H9 (cell line): ENCODE measurements around the gene BAIAP2. TPM values are rescaled to one million over a fixed set of nuclear protein-coding genes. Genes with fewer than 3 reads are reported as not detected.
A peak's percentile ranks its signal among the peaks of the same experiment; 100 is the strongest.

Experiments
- DNase-seq: peaks from one replicate; pipeline ENCODE4 v3.0.0-alpha.2; 2017
- H2AFZ ChIP-seq: one replicate; pipeline ENCODE4 v1.6.1; 2013; ENCODE audit warnings: mild to moderate bottlenecking, low read length, control low read depth, moderate library complexity
- H2AK5ac ChIP-seq: 2 replicates; pipeline ENCODE4 v1.6.1; 2013; ENCODE audit warnings: low read length, control low read depth, mixed read lengths; ENCODE audit not compliant: insufficient read length
- H2BK120ac ChIP-seq: one replicate; pipeline ENCODE4 v1.6.1; 2013; ENCODE audit warnings: low read depth, mild to moderate bottlenecking, low read length, control low read depth, inconsistent platforms; ENCODE audit not compliant: poor library complexity, severe bottlenecking
- H2BK12ac ChIP-seq: 2 replicates; pipeline ENCODE4 v1.6.1; 2013; ENCODE audit warnings: low read length, control low read depth, mixed read lengths, low read depth; ENCODE audit not compliant: insufficient read length
- H2BK15ac ChIP-seq: 2 replicates; pipeline ENCODE4 v1.6.1; 2013; ENCODE audit warnings: low read depth, low read length, control low read depth
- H2BK20ac ChIP-seq: one replicate; pipeline ENCODE4 v1.6.1; 2013; ENCODE audit warnings: low read depth, mild to moderate bottlenecking, low read length, control low read depth, inconsistent platforms; ENCODE audit not compliant: poor library complexity, severe bottlenecking
- H2BK5ac ChIP-seq: 2 replicates; pipeline ENCODE4 v1.6.1; 2013; ENCODE audit warnings: low read length, control low read depth, mixed read lengths; ENCODE audit not compliant: insufficient read length
- H3K14ac ChIP-seq: 2 replicates; pipeline ENCODE4 v1.6.1; 2013; ENCODE audit warnings: low read length, control low read depth; ENCODE audit not compliant: insufficient read depth
- H3K18ac ChIP-seq: 2 replicates; pipeline ENCODE4 v1.6.1; 2013; ENCODE audit warnings: low read depth, mild to moderate bottlenecking, mixed read lengths, low read length, control low read depth; ENCODE audit not compliant: insufficient read length
- H3K23ac ChIP-seq: 2 replicates; pipeline ENCODE4 v1.6.1; 2013; ENCODE audit warnings: low read length, control low read depth, mixed read lengths, low read depth; ENCODE audit not compliant: insufficient read length
- H3K23me2 ChIP-seq: 2 replicates; pipeline ENCODE4 v1.6.1; 2013; ENCODE audit warnings: low read depth, mild to moderate bottlenecking, mixed read lengths, low read length, control low read depth; ENCODE audit not compliant: insufficient read length, poor library complexity, severe bottlenecking
- H3K27ac ChIP-seq: 2 replicates; pipeline ENCODE4 v1.5.1; 2013; ENCODE audit warnings: low read length, control low read depth, mixed read lengths, low read depth; ENCODE audit not compliant: insufficient read length
- H3K27me3 ChIP-seq: 2 replicates; pipeline ENCODE4 v1.6.1; 2013; ENCODE audit warnings: low read length, control low read depth, inconsistent platforms; ENCODE audit not compliant: insufficient read depth
- H3K4ac ChIP-seq: 2 replicates; pipeline ENCODE4 v1.6.1; 2013; ENCODE audit warnings: low read depth, mild to moderate bottlenecking, control low read depth, inconsistent platforms, low read length, moderate library complexity
- H3K4me1 ChIP-seq: 2 replicates; pipeline ENCODE4 v1.6.1; 2013; ENCODE audit warnings: low read length, control low read depth, inconsistent platforms; ENCODE audit not compliant: insufficient read depth
- H3K4me2 ChIP-seq: 2 replicates; pipeline ENCODE4 v1.6.1; 2013; ENCODE audit warnings: low read length, control low read depth, mixed read lengths; ENCODE audit not compliant: insufficient read length, insufficient read depth
- H3K56ac ChIP-seq: 2 replicates; pipeline ENCODE4 v1.6.1; 2013; ENCODE audit warnings: low read depth, mild to moderate bottlenecking, mixed read lengths, low read length, control low read depth; ENCODE audit not compliant: insufficient read length
- H3K79me1 ChIP-seq: 2 replicates; pipeline ENCODE4 v1.6.1; 2013; ENCODE audit warnings: low read depth, mild to moderate bottlenecking, moderate library complexity, low read length, control low read depth, inconsistent platforms; ENCODE audit not compliant: insufficient read depth, poor library complexity, severe bottlenecking
- H3K79me2 ChIP-seq: 2 replicates; pipeline ENCODE4 v1.6.1; 2013; ENCODE audit warnings: low read length, control low read depth, inconsistent platforms; ENCODE audit not compliant: insufficient read depth
- H3K9ac ChIP-seq: 2 replicates; pipeline ENCODE4 v1.6.1; 2013; ENCODE audit warnings: low read length, control low read depth, mixed read lengths; ENCODE audit not compliant: insufficient read length; ENCODE audit errors: extremely low read depth
- H3K9me3 ChIP-seq: one replicate; pipeline ENCODE4 v1.6.1; 2013; ENCODE audit warnings: low read depth, low read length, inconsistent platforms; ENCODE audit not compliant: control insufficient read depth
- H3T11ph ChIP-seq: one replicate; pipeline ENCODE4 v1.6.1; 2013; ENCODE audit warnings: mild to moderate bottlenecking, low read length, control low read depth, inconsistent platforms
- H4K20me1 ChIP-seq: one replicate; pipeline ENCODE4 v1.6.1; 2013; ENCODE audit not compliant: control insufficient read depth, insufficient read length, insufficient read depth
- H4K5ac ChIP-seq: 2 replicates; pipeline ENCODE4 v1.6.1; 2013; ENCODE audit warnings: low read depth, mild to moderate bottlenecking, mixed read lengths, low read length, control low read depth; ENCODE audit not compliant: insufficient read length
- H4K8ac ChIP-seq: replicated peaks from 2 replicates; pipeline ENCODE4 v1.6.1; 2013; ENCODE audit warnings: low read length, control low read depth, mixed read lengths, low read depth; ENCODE audit not compliant: insufficient read length
- H4K91ac ChIP-seq: 2 replicates; pipeline ENCODE4 v1.6.1; 2013; ENCODE audit warnings: low read depth, mild to moderate bottlenecking, moderate library complexity, mixed read lengths, low read length, control low read depth; ENCODE audit not compliant: insufficient read length
- H3K27ac Mint-ChIP-seq, 3 experiments: 2 replicates in 2 of 3; 3 replicates in 1 of 3; pipeline ENCODE4 v1.8.0; 2020 to 2021; ENCODE audit warnings: mixed read lengths in 3 of 3, mild to moderate bottlenecking in 1 of 3, moderate library complexity in 1 of 3
- H3K27me3 Mint-ChIP-seq: 2 replicates; pipeline ENCODE4 v1.8.0; 2021; ENCODE audit warnings: low read depth, mild to moderate bottlenecking, moderate library complexity, mixed read lengths
- H3K36me3 Mint-ChIP-seq, 3 experiments: 2 replicates in 2 of 3; 3 replicates in 1 of 3; pipeline ENCODE4 v1.8.0; 2020 to 2021; ENCODE audit warnings: low read depth in 3 of 3, mixed read lengths in 3 of 3; ENCODE audit not compliant: insufficient read depth in 1 of 3
- H3K4me1 Mint-ChIP-seq, 2 experiments: 2 replicates each; pipeline ENCODE4 v1.8.0; 2020; ENCODE audit warnings: mixed read lengths in 2 of 2
- H3K4me3 Mint-ChIP-seq, 2 experiments: 2 replicates in 1 of 2; 3 replicates in 1 of 2; pipeline ENCODE4 v1.8.0; 2020 to 2021; ENCODE audit warnings: mild to moderate bottlenecking in 2 of 2, mixed read lengths in 2 of 2, moderate library complexity in 1 of 2
- H3K9me3 Mint-ChIP-seq, 2 experiments: 2 replicates in 1 of 2; 3 replicates in 1 of 2; pipeline ENCODE4 v1.8.0; 2020; ENCODE audit warnings: mild to moderate bottlenecking in 2 of 2, mixed read lengths in 2 of 2, moderate library complexity in 1 of 2
- WGBS: extraction: QIAGEN DNeasy Blood & Tissue Kit; methylation state at CpG from one replicate; pipeline ENCODE4 v1.1.7; 2013; ENCODE audit warnings: missing lambda C conversion rate, low lambda C conversion rate, mixed read lengths; ENCODE audit not compliant: insufficient read length; ENCODE audit errors: extremely low coverage; 5-methylcytosine and 5-hydroxymethylcytosine counted together
- total RNA-seq: library from RNA; stranded (reverse); gene quantifications from 2 replicates; pipeline ENCODE4 v1.2.1, GENCODE V29; 2021
- TF ChIP-seq, protein P1 (sequence below): fragments of 200-600 bp; sonication (generic); conservative IDR thresholded peaks from 3 replicates; pipeline ENCODE4 v1.8.0; 2021; ENCODE audit warnings: antibody characterized with exemption, mild to moderate bottlenecking

The BAIAP2 gene
- total RNA-seq, 1 experiment from 2014 or later, result 27.8 TPM

DNA sequence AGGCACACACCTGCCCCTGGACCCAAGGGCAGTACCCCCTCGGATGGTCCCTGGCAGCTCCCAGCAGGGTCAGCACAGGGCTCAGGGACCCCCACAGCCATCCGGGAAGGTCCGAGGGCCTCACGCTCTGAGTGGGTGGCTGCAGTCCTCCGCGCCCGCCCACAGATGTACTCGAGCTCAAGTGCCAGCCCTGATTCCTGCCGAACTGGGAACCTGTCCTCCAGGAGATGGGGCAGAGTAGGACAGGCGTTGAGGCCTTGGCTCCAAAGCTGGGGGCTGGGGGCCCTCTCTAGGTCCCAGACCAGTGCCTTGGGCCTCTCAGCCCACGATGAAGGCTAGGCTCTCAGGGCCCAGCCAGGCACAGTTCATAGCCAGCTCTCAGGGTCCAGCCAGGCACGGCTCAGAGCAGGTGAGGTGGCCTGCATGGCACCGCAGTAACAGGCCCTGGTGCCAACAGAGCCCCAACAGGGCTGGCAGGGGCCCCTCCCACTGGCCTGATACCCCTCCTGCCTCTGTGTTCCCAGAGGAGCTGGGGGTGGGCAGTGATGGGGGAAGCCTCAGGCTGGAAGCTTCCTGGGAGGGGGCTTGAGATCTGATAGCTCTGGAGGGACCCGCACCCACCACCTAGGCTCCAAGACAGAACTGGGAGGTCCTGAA is 94.9 kb downstream of the BAIAP2 start:
- Histone ChIP-seq H2BK120ac (no peak overlapping the region), H4K20me1 (no peaks in the 10 kb centered on the region)

More for the DNA sequence above, 94.9 kb downstream of the BAIAP2 start:
- no peak overlapping the region for H3K9ac ChIP-seq
- no peaks in the 10 kb centered on the region for H3K79me1 ChIP-seq
- no peak overlapping the region for H3K4me2 ChIP-seq
- Mint-ChIP-seq H3K4me1 (peaks cover 0 to 13% of the 10 kb centered on the region in 2 experiments; a peak in 2 of 4 replicates), H3K36me3 (no peaks in the 10 kb centered on the region), H3K27me3 (no peaks in the 10 kb centered on the region), H3K4me3 (no peak overlapping the region), H3K27ac (0 out of 7 replicates have a peak overlapping the region, but pooled peaks of 1 of the 3 experiments have one; percentile 60), H3K9me3 (no peaks in the 10 kb centered on the region)
- H3K14ac ChIP-seq, result no peak overlapping the region
- no peak overlapping the region for H4K91ac ChIP-seq
- H2BK5ac ChIP-seq, result no peak overlapping the region
- TF ChIP-seq, protein P1, sequence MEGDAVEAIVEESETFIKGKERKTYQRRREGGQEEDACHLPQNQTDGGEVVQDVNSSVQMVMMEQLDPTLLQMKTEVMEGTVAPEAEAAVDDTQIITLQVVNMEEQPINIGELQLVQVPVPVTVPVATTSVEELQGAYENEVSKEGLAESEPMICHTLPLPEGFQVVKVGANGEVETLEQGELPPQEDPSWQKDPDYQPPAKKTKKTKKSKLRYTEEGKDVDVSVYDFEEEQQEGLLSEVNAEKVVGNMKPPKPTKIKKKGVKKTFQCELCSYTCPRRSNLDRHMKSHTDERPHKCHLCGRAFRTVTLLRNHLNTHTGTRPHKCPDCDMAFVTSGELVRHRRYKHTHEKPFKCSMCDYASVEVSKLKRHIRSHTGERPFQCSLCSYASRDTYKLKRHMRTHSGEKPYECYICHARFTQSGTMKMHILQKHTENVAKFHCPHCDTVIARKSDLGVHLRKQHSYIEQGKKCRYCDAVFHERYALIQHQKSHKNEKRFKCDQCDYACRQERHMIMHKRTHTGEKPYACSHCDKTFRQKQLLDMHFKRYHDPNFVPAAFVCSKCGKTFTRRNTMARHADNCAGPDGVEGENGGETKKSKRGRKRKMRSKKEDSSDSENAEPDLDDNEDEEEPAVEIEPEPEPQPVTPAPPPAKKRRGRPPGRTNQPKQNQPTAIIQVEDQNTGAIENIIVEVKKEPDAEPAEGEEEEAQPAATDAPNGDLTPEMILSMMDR, result no peak
- no peak overlapping the region for H3K4ac ChIP-seq
- H3K56ac ChIP-seq, result no peak overlapping the region
- no peak overlapping the region for H3K23ac ChIP-seq
- no peak overlapping the region for H2BK20ac ChIP-seq
- no peak overlapping the region for H3K27ac ChIP-seq
- no peak overlapping the region for H4K8ac ChIP-seq
- H2AFZ ChIP-seq, result no peak overlapping the region
- no peak overlapping the region for H4K5ac ChIP-seq
- H3K79me2 ChIP-seq, result no peaks in the 10 kb centered on the region
- H3K27me3 ChIP-seq, result no peaks in the 10 kb centered on the region
- H3K9me3 ChIP-seq, result no peaks in the 10 kb centered on the region
- no peak for DNase-seq
- H3K4me1 ChIP-seq, result no peaks in the 10 kb centered on the region
- H3T11ph ChIP-seq, result no peak overlapping the region
- H2AK5ac ChIP-seq, result no peak overlapping the region
- no CpG with 5 or more reads among the region's 14 CpGs for WGBS
- H2BK12ac ChIP-seq, result no peak overlapping the region
- H3K18ac ChIP-seq, result no peak overlapping the region
- H2BK15ac ChIP-seq, result no peak overlapping the region
- no peaks in the 10 kb centered on the region for H3K23me2 ChIP-seq
